Measurements from ENCODE around the gene SLC26A4. TPM values are rescaled to one million over a fixed set of nuclear protein-coding genes. Genes with fewer than 3 reads are reported as not detected.

The SLC26A4 gene
- total RNA-seq, 1 donor from 2014 or later, result 0.67 TPM

DNA sequence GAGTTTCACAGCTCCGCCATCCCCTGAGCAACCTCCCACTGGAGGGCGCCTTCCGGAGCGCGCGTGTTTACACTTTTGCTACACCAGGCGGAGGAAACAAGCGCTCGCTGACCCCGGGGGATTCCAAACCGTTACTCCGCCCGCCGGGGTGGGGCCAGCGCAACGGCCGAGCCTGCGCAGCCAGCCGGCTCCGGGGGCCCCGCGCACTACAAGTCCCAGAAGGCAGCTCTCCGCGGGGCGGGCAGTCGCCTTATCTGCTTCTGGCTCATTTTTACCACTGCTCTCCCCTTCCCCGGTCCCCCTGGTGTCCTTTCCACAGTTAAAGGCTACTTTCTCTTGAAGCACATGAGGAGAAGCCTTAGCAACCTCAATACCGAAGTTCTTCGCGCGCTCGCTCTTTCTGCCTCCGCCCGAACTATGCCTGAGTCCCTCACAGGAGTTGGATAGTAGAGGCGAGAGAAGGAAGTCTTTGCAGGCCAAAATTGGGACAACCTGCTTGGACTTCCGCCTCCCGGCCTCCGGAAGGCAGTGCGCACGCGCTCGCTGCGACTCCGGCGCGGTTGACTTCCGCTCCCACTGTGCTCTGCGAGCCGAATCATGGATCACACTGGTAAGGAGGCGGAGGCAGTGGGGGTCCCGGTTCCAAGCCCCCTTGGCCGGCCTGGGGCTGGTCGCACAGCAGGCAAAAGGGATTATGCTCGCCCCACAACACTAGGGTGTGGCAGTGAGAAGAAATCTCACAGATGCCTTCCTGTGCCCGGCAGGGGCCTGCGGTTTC is 83.1 kb downstream of the SLC26A4 start, which contains the start of gene CBLL1:
TSS of gene CBLL1 (plus strand) at position 576 of the 778 bp plus-strand sequence. CDS start at position 598, 22 bp downstream.
- peak; percentile 99 for DNase-seq (ENCODE audit: low spot score)

DNA sequence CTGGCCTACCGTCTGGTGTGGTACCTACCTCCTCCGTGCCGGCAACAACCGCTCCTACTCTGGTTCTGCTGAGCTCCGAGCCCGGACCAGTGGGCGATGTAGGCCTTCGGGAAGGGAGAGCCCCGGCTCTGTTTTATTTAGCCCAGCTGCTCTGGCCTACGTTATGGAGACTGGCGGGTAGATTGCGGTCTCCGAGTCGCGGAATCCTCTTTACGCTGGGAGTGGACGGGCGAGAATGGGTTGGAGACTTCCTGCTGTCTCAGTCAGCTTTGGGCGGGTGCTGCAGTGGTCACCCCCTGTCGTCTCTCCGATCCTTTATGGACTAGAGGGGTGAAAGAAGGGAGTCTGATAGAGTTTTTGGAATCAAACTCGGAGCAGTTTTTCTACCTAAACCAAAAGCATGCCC is 83.7 kb downstream of the SLC26A4 start:
- no peak for DNase-seq (ENCODE audit: low spot score)

DNA sequence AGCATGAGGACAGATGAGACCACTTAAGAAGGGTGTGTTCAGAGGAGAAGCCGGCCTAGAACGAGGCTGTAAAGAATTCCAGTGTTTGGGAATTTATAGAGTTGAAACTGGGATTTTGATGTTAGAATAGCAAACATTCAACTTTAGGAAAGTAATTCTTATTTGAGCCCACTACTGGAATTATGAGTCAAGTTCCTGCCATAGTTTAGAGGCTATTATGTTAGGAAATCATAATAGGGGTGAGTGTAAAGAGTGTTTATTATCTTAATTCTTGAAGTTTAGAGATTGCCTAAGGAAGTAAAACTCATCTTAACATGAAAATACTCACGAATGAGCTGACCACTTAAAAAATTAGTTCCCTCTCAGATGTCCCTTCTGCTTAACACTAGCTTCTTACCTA is 85.4 kb downstream of the SLC26A4 start:
- no peak for DNase-seq (ENCODE audit: low spot score)

DNA sequence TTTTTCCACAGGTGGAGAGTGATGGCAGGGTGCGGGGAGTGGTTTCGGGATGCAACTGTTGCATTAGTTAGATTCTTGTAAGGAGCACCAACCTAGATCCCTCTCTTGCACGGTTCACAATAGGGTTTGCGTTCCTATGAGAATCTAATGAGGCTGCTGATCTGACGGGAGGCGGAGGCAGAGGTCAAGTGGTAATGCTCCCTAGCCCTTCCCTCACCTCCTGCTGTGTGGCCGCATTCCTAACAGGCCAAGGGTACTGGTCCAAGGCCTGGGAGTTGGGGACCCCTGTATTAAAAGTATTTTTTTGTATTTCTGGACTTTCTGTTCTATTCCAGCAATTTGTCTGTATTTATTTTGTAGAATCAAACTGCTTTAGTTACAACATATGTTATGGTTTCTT is 90.5 kb downstream of the SLC26A4 start:
- no peak for DNase-seq (ENCODE audit: low spot score)

DNA sequence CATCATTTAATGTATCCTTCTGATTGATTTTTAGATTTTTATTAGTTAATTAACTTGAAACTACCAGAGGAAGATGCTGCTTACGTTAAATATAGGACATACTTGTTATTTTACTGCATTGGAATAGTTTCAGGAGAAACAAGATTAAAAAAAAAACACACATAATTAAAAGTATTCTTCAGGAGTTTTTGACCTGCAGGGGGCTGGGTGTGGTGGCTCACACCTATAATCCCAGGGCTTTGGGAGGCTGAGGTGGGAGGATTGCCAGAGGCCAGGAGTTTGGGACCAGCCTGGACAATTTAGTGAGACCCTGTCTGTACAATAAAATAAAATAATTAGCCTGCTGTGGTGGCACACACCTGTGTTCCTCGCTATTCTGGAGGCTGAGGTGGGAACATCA is 94.0 kb downstream of the SLC26A4 start:
- no peak for DNase-seq (ENCODE audit: low spot score)

DNA sequence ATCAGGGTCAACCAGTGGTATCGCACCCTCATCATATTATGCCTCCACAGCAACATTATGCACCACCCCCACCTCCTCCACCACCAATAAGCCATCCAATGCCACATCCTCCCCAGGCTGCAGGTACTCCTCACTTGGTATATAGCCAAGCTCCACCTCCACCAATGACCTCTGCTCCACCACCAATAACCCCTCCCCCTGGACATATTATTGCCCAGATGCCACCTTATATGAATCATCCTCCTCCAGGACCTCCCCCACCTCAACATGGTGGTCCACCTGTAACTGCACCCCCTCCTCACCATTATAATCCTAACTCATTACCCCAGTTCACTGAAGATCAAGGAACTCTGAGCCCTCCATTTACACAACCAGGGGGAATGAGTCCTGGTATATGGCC is 98.0 kb downstream of the SLC26A4 start:
- DNase-seq (ENCODE audit: low spot score), result no peak

DNA sequence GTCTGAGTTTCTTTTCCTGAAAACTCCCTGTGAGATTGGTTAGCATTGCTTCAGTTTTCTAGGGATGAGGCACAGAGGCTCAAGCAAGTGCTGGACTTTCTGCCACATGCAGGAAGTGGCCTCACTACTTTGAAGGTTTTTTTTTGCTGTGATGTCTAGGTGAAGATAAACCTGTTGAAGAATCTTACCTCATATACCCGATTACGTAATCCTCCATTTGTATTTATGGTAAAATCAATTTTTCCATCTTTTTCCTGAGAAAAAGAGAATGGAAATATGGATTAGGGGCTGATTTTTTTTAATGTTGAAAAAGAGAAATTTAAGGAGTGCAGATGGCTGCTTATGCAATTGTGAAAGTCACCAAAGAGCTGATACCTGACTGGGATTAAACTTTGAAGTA is 106.8 kb downstream of the SLC26A4 start:
- no peak for DNase-seq (ENCODE audit: low spot score)

Other genes starting within 250 kb of the SLC26A4 start
- not detected for gene GPR22, start 190.8 kb upstream of the SLC26A4 start, total RNA-seq
- gene COG5, start 96.9 kb upstream of the SLC26A4 start, total RNA-seq, result 51.6 TPM
- 4.3 TPM for gene DUS4L, start 96.9 kb upstream of the SLC26A4 start, total RNA-seq
- gene BCAP29, start 80.6 kb upstream of the SLC26A4 start, total RNA-seq, result 80.6 TPM
- gene CBLL1, start 83.3 kb downstream of the SLC26A4 start, total RNA-seq, result 23.8 TPM
- gene SLC26A3, start 142.4 kb downstream of the SLC26A4 start, total RNA-seq, result 0.45 TPM
- gene DLD, start 230.4 kb downstream of the SLC26A4 start, total RNA-seq, result 107 TPM